Measurements from ENCODE around the gene NT5DC1.

NT5DC1 gene

DNA sequence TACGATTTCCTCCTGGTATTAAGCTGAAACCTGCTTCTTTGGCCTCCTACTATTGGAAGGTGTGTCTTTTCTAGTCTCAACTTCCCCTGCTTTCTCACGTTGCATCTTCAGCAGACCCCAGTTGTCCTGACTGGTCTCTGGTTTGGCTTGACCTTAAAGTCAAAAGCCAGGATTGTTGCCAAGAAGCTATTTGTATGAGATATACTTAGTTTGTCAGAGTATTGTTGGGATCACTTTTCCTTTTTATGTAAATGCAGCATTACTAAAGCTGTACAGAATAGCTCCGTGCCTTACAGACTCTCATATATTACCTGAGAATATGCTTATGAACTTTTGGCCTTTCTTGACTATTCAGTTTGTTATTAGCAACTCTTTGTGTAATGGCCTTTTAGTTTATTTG is 92.1 kb downstream of the NT5DC1 start:
- TF ChIP-seq, protein P1, sequence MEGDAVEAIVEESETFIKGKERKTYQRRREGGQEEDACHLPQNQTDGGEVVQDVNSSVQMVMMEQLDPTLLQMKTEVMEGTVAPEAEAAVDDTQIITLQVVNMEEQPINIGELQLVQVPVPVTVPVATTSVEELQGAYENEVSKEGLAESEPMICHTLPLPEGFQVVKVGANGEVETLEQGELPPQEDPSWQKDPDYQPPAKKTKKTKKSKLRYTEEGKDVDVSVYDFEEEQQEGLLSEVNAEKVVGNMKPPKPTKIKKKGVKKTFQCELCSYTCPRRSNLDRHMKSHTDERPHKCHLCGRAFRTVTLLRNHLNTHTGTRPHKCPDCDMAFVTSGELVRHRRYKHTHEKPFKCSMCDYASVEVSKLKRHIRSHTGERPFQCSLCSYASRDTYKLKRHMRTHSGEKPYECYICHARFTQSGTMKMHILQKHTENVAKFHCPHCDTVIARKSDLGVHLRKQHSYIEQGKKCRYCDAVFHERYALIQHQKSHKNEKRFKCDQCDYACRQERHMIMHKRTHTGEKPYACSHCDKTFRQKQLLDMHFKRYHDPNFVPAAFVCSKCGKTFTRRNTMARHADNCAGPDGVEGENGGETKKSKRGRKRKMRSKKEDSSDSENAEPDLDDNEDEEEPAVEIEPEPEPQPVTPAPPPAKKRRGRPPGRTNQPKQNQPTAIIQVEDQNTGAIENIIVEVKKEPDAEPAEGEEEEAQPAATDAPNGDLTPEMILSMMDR (IDR thresholded peaks at IDR 0.05; ENCODE audit: control insufficient read depth, insufficient read depth, low read depth, low read length, missing control alignments) = no peak
- no peak for DNase-seq (ENCODE audit: low read depth)
- no peak overlapping the region for H3K4me3 ChIP-seq (ENCODE audit: control insufficient read depth, low read depth, low read length)

DNA sequence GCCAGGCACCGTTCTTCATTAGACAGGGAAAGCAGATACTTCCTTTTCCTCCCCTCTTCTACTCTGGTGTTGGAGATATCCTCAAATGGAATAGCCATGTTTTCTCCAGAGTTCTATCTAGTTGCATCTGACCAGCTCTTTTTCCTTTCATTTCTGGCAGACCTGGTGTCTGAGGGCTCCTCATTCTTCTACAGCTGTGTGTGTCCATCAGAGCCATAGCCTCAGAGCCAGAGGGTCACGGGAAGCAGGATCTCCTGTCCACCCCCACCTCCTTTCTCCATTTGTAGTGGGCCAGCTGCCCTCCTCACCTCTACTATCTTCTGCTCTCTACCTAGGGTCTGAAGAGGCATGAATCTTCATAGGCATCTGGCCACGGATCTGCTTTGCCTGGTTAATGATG is 96.2 kb downstream of the NT5DC1 start:
- no peak overlapping the region for H3K4me3 ChIP-seq (ENCODE audit: control insufficient read depth, low read depth, low read length)
- TF ChIP-seq, protein P1 (IDR thresholded peaks at IDR 0.05; ENCODE audit: control insufficient read depth, insufficient read depth, low read depth, low read length, missing control alignments) = no peak

DNA sequence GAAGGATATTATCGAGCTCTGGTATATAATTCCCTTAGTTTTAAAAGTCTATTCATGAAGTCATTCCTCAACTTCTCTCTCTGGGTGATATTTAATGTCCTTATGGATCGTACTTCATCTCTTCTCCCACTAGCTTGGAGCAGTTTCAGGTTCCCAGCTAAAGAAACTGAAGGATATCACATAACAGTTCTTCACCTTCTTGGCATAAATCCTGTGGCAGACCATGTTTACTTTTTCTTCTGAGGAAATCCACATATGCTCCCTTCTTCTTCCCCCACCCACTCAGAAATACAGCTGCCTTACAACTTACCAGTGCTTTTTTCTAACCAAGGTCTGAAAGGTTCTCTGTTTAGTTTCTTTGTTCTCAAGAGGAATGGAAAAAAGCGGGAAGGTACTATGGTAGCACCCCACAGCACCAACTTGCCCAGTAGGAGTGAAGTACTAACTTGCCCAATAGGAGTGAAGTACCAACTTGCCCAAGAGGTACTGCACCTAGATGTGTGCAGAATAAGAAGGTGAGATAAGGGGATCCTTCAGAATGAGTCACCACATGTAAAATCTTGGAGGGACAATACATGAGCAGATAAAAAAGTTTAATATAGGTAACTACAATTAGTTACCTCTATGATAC is 100.1 kb downstream of the NT5DC1 start:
- TF ChIP-seq, protein P1 (IDR thresholded peaks at IDR 0.05; ENCODE audit: control insufficient read depth, insufficient read depth, low read depth, low read length, missing control alignments) = no peak
- DNase-seq (ENCODE audit: low read depth) = no peak
- no peak overlapping the region for H3K4me3 ChIP-seq (ENCODE audit: control insufficient read depth, low read depth, low read length)

More for the DNA sequence above, 96.2 kb downstream of the NT5DC1 start:
- DNase-seq (ENCODE audit: low read depth) = no peak

DNA sequence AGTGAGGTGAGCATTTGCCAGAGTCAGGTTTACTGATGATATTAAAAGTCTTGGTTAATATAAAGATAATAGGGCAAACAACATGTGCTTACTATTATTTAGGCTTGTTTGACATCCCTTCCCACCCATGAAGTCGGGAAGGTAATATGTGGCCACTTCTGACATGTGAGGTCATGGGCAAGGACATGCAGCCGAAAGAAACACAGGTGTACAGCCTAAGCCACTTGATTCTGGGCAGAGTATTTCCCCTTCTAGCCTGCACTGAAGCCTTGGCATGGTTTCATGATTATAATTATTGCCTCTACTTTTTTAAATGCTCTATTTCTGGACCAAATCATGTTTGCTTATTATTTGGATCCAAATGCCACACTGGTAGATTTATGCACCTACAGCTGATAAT is 100.9 kb downstream of the NT5DC1 start:
- DNase-seq (ENCODE audit: low read depth) = no peak
- TF ChIP-seq, protein P1 (IDR thresholded peaks at IDR 0.05; ENCODE audit: control insufficient read depth, insufficient read depth, low read depth, low read length, missing control alignments) = no peak
- no peak overlapping the region for H3K4me3 ChIP-seq (ENCODE audit: control insufficient read depth, low read depth, low read length)

DNA sequence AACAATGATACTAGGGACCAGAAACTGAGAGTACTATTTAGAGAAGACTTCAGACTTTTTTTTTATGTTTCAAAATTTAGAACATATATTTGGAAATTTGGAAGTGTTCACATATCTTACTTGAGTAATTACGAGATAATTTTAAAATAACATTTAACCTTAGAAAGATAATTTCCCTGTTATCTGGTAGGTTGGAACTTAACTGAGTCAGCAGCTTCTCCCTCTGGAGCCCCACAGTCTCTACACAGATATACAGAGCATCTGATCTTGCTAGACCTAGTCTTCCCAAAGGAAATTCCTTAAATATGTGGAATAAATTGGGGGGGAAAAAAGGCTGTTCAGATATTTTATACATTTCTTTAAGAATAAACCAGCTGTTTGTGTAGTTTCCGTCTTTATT is 104.6 kb downstream of the NT5DC1 start:
- H3K4me3 ChIP-seq (ENCODE audit: control insufficient read depth, low read depth, low read length) = no peak overlapping the region
- TF ChIP-seq, protein P1 (IDR thresholded peaks at IDR 0.05; ENCODE audit: control insufficient read depth, insufficient read depth, low read depth, low read length, missing control alignments) = no peak
- DNase-seq (ENCODE audit: low read depth) = no peak

DNA sequence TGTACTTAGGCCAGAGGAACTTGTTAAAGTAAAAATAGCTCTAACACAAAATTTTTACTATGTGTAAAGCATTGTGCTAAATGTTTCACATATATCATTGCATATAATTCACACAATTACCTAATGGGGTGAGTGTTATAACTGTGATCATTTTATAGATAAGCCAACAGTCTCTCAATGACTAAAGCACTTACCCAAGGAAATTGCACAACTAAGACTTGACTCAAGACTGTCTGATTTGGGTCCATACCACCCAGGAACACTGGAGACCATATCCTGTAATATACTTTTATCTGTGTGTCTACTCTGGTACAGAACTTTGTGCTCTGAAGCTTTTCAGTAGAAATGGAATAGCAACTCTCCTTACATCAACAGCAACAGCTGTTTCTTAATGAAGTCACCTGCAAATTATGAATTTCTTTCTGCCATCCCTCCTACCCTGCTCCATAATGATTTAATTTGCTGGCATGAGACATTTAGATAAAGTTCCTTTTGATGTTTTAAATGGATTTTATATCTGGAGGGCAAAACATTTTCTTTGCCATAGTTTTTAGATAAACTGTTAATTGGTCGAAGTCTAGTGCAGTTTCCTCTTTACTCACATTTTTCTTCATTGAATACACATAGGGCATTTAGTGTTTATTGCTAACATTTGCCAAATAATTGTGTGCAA is 105.7 kb downstream of the NT5DC1 start:
- peak; percentile 20 for DNase-seq (ENCODE audit: low read depth)
- H3K4me3 ChIP-seq (ENCODE audit: control insufficient read depth, low read depth, low read length) = no peak overlapping the region
- TF ChIP-seq, protein P1 (IDR thresholded peaks at IDR 0.05; ENCODE audit: control insufficient read depth, insufficient read depth, low read depth, low read length, missing control alignments) = no peak

Data from AG09309 (cell line).